A549 (cell line): ENCODE data around the gene SLC4A3.

ENCODE experiments used
- CEBPB ChIP-seq, 2 experiments: fragments of >200 bp in 1 of 2; sonication (Bioruptor Twin) in 1 of 2; formaldehyde crosslinking in 1 of 2; IDR thresholded peaks; 2 replicates each; pipeline ENCODE4 v1.6.1; 2012 to 2016
- EP300 ChIP-seq, 2 experiments: fragments of >200 bp; sonication (Bioruptor Twin); formaldehyde crosslinking; IDR thresholded peaks; 2 replicates in 1 of 2; 3 replicates in 1 of 2; pipeline ENCODE4 v1.6.1; 2016 to 2017
- GATA3 ChIP-seq: IDR thresholded peaks from 2 replicates; pipeline ENCODE4 v1.6.1; 2012; ENCODE audit warnings: borderline replicate concordance
- JUN ChIP-seq, 2 experiments: fragments of >200 bp; sonication (Bioruptor Twin); formaldehyde crosslinking; IDR thresholded peaks; 2 replicates in 1 of 2; 3 replicates in 1 of 2; pipeline ENCODE4 v1.6.1; 2016 to 2017
- JUNB ChIP-seq: fragments of >200 bp; sonication (Bioruptor Twin); formaldehyde crosslinking; IDR thresholded peaks from 2 replicates; pipeline ENCODE4 v1.6.1; 2016
- MYC ChIP-seq: IDR thresholded peaks from 2 replicates; pipeline ENCODE4 v1.6.1; 2012; ENCODE audit warnings: mild to moderate bottlenecking, inconsistent platforms, low read length, improper control_type of control experiment, borderline replicate concordance
- PHF8 ChIP-seq: fragments of 200-600 bp; sonication (generic); IDR thresholded peaks from 2 replicates; pipeline ENCODE4 v1.6.1; 2016; ENCODE audit warnings: low read depth, mild to moderate bottlenecking, antibody characterized with exemption, moderate library complexity, borderline replicate concordance
- POLR2A ChIP-seq: IDR thresholded peaks from 2 replicates; pipeline ENCODE4 v1.6.1; 2012; ENCODE audit warnings: mild to moderate bottlenecking, low read length
- ZC3H11A ChIP-seq: fragments of 450-650 bp; IDR thresholded peaks from 2 replicates; pipeline ENCODE4 v1.6.1; 2014; ENCODE audit warnings: antibody characterized with exemption, mild to moderate bottlenecking
- ZSCAN20 ChIP-seq: fragments of 250-450 bp; sonication (Bioruptor Pico); IDR thresholded peaks from 2 replicates; pipeline ENCODE4 v1.8.0; 2022; ENCODE audit warnings: mild to moderate bottlenecking, moderate library complexity
- TF ChIP-seq, protein P1 (sequence below): fragments of 200-600 bp; sonication (generic); IDR thresholded peaks from 2 replicates; pipeline ENCODE4 v1.6.1; 2016; ENCODE audit warnings: antibody characterized with exemption, mild to moderate bottlenecking, moderate library complexity
- TF ChIP-seq, protein P2 (sequence below): fragments of >200 bp; sonication (Bioruptor Twin); formaldehyde crosslinking; IDR thresholded peaks from 3 replicates; pipeline ENCODE4 v1.5.1; 2016

DNA sequence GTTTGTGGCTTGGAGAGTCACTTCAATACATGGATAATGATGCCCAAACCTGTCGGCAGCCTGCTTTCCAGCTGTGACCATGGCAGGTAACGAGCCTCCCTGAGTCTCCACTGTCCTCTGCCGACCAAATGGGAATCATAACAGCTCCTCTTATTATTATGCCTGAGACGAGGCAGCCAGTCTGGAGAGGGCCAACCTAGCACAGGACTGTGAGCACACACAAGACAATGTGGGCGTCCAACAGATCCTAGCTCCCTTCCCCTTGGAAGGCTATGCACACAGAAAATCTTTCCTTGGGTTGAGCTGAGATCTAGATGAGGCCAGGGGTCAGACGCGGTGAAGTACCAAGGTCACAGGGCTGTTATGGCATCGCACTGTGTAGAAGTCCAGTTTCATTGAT lies 890 bp upstream of the SLC4A3 start:
- TF ChIP-seq, protein P1, sequence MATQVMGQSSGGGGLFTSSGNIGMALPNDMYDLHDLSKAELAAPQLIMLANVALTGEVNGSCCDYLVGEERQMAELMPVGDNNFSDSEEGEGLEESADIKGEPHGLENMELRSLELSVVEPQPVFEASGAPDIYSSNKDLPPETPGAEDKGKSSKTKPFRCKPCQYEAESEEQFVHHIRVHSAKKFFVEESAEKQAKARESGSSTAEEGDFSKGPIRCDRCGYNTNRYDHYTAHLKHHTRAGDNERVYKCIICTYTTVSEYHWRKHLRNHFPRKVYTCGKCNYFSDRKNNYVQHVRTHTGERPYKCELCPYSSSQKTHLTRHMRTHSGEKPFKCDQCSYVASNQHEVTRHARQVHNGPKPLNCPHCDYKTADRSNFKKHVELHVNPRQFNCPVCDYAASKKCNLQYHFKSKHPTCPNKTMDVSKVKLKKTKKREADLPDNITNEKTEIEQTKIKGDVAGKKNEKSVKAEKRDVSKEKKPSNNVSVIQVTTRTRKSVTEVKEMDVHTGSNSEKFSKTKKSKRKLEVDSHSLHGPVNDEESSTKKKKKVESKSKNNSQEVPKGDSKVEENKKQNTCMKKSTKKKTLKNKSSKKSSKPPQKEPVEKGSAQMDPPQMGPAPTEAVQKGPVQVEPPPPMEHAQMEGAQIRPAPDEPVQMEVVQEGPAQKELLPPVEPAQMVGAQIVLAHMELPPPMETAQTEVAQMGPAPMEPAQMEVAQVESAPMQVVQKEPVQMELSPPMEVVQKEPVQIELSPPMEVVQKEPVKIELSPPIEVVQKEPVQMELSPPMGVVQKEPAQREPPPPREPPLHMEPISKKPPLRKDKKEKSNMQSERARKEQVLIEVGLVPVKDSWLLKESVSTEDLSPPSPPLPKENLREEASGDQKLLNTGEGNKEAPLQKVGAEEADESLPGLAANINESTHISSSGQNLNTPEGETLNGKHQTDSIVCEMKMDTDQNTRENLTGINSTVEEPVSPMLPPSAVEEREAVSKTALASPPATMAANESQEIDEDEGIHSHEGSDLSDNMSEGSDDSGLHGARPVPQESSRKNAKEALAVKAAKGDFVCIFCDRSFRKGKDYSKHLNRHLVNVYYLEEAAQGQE: no peak
- no peak for TF ChIP-seq CEBPB (IDR thresholded peaks at IDR 0.05)
- no peak for TF ChIP-seq JUN (IDR thresholded peaks at IDR 0.05)
- no peak for TF ChIP-seq ZC3H11A
- TF ChIP-seq, protein P2, sequence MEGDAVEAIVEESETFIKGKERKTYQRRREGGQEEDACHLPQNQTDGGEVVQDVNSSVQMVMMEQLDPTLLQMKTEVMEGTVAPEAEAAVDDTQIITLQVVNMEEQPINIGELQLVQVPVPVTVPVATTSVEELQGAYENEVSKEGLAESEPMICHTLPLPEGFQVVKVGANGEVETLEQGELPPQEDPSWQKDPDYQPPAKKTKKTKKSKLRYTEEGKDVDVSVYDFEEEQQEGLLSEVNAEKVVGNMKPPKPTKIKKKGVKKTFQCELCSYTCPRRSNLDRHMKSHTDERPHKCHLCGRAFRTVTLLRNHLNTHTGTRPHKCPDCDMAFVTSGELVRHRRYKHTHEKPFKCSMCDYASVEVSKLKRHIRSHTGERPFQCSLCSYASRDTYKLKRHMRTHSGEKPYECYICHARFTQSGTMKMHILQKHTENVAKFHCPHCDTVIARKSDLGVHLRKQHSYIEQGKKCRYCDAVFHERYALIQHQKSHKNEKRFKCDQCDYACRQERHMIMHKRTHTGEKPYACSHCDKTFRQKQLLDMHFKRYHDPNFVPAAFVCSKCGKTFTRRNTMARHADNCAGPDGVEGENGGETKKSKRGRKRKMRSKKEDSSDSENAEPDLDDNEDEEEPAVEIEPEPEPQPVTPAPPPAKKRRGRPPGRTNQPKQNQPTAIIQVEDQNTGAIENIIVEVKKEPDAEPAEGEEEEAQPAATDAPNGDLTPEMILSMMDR: no peak
- TF ChIP-seq GATA3: no peak
- TF ChIP-seq EP300 (IDR thresholded peaks at IDR 0.05): no peak
- TF ChIP-seq POLR2A: no peak
- TF ChIP-seq ZSCAN20: no peak
- no peak for TF ChIP-seq PHF8
- no peak for TF ChIP-seq JUNB
- no peak for TF ChIP-seq MYC
